ENCODE results near the gene CPPED1. TPM values are rescaled to one million over a fixed set of nuclear protein-coding genes. Genes with fewer than 3 reads are reported as not detected.
A peak's percentile ranks its signal among the peaks of the same experiment; 100 is the strongest.
"Not testable (repeated sequence)": the region's sequence is repeated elsewhere in the genome, so short reads cannot be mapped to it uniquely, and the experiment has no call there.

The CPPED1 gene
- total RNA-seq, 1 donor from 2014 or later: 9.7 TPM

DNA sequence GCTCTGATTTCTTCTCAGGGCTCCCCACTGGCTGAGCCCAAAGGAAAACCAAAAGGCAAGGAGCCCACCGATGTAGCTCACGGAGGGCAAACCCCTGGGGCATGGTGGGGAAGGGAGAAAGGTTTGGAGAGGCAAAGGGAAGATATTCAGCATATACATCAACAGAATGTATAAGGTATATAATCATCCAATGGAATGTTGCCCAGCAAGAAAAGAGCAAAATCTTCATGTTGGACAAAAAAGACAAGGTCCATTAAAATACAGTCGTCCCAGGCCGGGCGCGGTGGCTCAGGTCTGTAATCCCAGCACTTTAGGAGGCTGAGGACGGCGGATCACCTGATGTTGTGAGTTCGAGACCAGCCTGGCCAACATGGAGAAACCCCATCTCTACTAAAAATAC is 1.6 kb downstream of the CPPED1 start:
- no peak for DNase-seq (ENCODE audit: low spot score)
- Histone ChIP-seq H3K27ac (no peak overlapping the region), H2AFZ (replicated peaks) (no peak overlapping the region), H3K79me2 (ENCODE audit: low read depth) (peaks cover 5% of the 10 kb centered on the region), H4K20me1 (ENCODE audit: low read depth) (no peaks in the 10 kb centered on the region), H3K9me3 (ENCODE audit: low read depth) (no peaks in the 10 kb centered on the region), H3K4me1 (no peaks in the 10 kb centered on the region), H3K4me3 (no peak overlapping the region), H3K9ac (no peak overlapping the region), H3K36me3 (no peaks in the 10 kb centered on the region), H3K4me2 (no peak overlapping the region), H3F3A (ENCODE audit: low read depth) (peaks cover 4% of the 10 kb centered on the region), H3K27me3 (no peaks in the 10 kb centered on the region)
- Mint-ChIP-seq H3K4me3 (peak overlapping the region; percentile 91), H3K27me3 (ENCODE audit: insufficient read depth, low read depth) (peaks cover 3% of the 10 kb centered on the region), H3K4me1 (peaks cover 24% of the 10 kb centered on the region), H3K36me3 (no peaks in the 10 kb centered on the region), H3K9me3 (no peaks in the 10 kb centered on the region), H3K27ac (peak overlapping the region; percentile 6)
- no peak for TF ChIP-seq CTCF (IDR thresholded peaks at IDR 0.05)
- no peak for TF ChIP-seq EZH2 (IDR thresholded peaks at IDR 0.05)
- no peak for TF ChIP-seq EZH2phosphoT487 (IDR thresholded peaks at IDR 0.05)

DNA sequence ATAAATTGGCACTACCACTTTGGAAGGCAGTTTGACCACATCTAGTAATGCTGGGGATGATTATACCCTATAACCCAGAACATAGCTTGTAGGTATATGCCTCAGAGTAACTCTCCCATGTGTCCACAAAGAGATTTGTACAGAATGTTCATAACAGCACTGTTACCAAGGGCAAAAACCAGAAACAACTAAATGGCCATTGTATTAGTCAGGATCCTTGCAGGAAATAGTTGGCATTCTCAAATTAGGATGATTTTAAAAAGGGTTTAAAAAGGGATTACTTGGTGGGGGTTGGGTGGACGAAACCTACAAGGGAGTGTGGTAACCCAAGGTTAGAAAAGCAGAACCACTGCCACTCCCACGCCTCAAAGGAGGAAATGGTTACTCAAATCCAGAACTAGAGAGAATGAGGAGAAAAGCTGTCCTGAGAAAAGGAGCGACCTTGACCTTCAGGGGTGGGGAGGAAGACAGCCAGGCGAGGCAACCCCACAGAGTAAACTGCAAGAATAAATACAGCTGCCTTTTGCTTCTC is 2.1 kb downstream of the CPPED1 start:
- Histone ChIP-seq H3F3A (ENCODE audit: low read depth) (peaks cover 4% of the 10 kb centered on the region), H3K27me3 (no peaks in the 10 kb centered on the region), H3K4me3 (no peak overlapping the region), H3K4me1 (no peaks in the 10 kb centered on the region), H3K9me3 (ENCODE audit: low read depth) (no peaks in the 10 kb centered on the region), H3K4me2 (no peak overlapping the region), H4K20me1 (ENCODE audit: low read depth) (no peaks in the 10 kb centered on the region), H3K9ac (no peak overlapping the region), H3K36me3 (no peaks in the 10 kb centered on the region), H3K27ac (no peak overlapping the region), H2AFZ (replicated peaks) (no peak overlapping the region), H3K79me2 (ENCODE audit: low read depth) (peaks cover 5% of the 10 kb centered on the region)
- DNase-seq (ENCODE audit: low spot score): no peak
- H3K4me3 Mint-ChIP-seq: peak overlapping the region; percentile 50
- H3K36me3 Mint-ChIP-seq: no peaks in the 10 kb centered on the region
- peaks cover 3% of the 10 kb centered on the region for H3K27me3 Mint-ChIP-seq (ENCODE audit: insufficient read depth, low read depth)
- H3K9me3 Mint-ChIP-seq: no peaks in the 10 kb centered on the region
- peaks cover 24% of the 10 kb centered on the region for H3K4me1 Mint-ChIP-seq
- no peak for TF ChIP-seq EZH2 (IDR thresholded peaks at IDR 0.05)
- no peak for TF ChIP-seq EZH2phosphoT487 (IDR thresholded peaks at IDR 0.05)
- no peak for TF ChIP-seq CTCF (IDR thresholded peaks at IDR 0.05)
- peak overlapping the region; percentile 6 for H3K27ac Mint-ChIP-seq

DNA sequence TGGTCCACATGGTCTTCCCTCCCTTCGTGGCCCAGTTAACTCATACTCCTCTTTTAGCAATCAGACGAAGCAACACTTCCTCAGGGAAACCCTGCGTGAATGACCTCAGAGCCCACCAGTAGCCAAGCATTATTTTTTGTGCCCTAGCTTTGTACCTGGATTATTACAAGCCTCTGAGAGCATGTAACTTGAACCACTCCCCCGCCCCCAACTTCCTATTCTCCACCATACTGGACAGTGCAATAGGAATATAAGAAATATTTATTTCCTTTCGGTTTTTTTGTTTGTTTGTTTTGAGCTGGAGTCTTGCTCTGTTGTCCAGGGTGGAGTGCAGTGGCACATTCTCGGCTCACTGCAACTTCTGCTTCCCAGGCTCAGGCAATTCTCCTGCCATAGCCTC is 2.9 kb downstream of the CPPED1 start:
- TF ChIP-seq EZH2 (IDR thresholded peaks at IDR 0.05) (no peak), EZH2phosphoT487 (IDR thresholded peaks at IDR 0.05) (no peak), CTCF (IDR thresholded peaks at IDR 0.05) (no peak)
- no peaks in the 10 kb centered on the region for H3K36me3 Mint-ChIP-seq
- Histone ChIP-seq H3F3A (ENCODE audit: low read depth) (peaks cover 4% of the 10 kb centered on the region), H4K20me1 (ENCODE audit: low read depth) (no peaks in the 10 kb centered on the region), H3K4me2 (no peak overlapping the region), H2AFZ (replicated peaks) (no peak overlapping the region), H3K27ac (no peak overlapping the region), H3K4me3 (no peak overlapping the region), H3K27me3 (no peaks in the 10 kb centered on the region), H3K79me2 (ENCODE audit: low read depth) (peaks cover 5% of the 10 kb centered on the region), H3K9me3 (ENCODE audit: low read depth) (no peaks in the 10 kb centered on the region), H3K36me3 (no peaks in the 10 kb centered on the region), H3K4me1 (no peaks in the 10 kb centered on the region), H3K9ac (no peak overlapping the region)
- no peak overlapping the region for H3K4me3 Mint-ChIP-seq
- H3K9me3 Mint-ChIP-seq: no peaks in the 10 kb centered on the region
- H3K27ac Mint-ChIP-seq: no peak overlapping the region
- H3K4me1 Mint-ChIP-seq: peaks cover 24% of the 10 kb centered on the region
- DNase-seq (ENCODE audit: low spot score): no peak
- no peaks in the 10 kb centered on the region for H3K27me3 Mint-ChIP-seq (ENCODE audit: insufficient read depth, low read depth)

DNA sequence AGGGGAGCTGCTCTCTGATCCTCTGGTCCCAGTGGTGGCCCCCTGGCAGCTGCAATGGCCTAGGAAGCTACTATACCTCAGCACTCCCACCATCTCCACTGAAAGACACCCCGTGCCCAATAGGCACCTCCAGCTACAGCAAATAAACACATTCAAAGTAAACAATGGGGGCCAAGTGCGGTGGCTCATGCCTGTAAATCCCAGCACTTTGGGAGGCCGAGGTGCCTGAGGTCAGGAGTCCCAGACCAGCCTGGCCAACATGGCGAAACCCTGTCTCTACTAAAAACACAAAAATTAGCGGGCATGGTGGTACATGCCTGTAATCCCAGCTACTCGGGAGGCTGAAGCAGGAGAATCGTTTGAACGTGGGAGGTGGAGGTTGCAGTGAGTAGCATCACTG is 3.7 kb downstream of the CPPED1 start:
- not testable (repeated sequence) for H3K4me2 ChIP-seq; H3K36me3 Mint-ChIP-seq; H3K9ac ChIP-seq; DNase-seq (ENCODE audit: low spot score); H3K27ac ChIP-seq; H3K4me3 ChIP-seq; H3K9me3 ChIP-seq (ENCODE audit: low read depth); H3K9me3 Mint-ChIP-seq; H3K4me1 ChIP-seq; H3K36me3 ChIP-seq; H2AFZ ChIP-seq (replicated peaks); H3K4me3 Mint-ChIP-seq; H3K27ac Mint-ChIP-seq; H3K27me3 ChIP-seq; H4K20me1 ChIP-seq (ENCODE audit: low read depth); H3K79me2 ChIP-seq (ENCODE audit: low read depth); H3F3A ChIP-seq (ENCODE audit: low read depth); H3K27me3 Mint-ChIP-seq (ENCODE audit: insufficient read depth, low read depth)
- H3K4me1 Mint-ChIP-seq: peaks cover 24% of the 10 kb centered on the region
